Measurements from ENCODE around the gene PFKFB4.

Gene PFKFB4

GRCh38 chr3:48558493-48559134 is 2.0 kb upstream of the PFKFB4 start:
- Histone ChIP-seq H3K18ac (ENCODE audit: low read length) (no peak overlapping the region), H4K8ac (ENCODE audit: low read depth, low read length) (no peak overlapping the region), H2AK5ac (ENCODE audit: low read length) (peak overlapping the region; percentile 57), H3K4me3 (ENCODE audit: low read depth, low read length) (no peak overlapping the region), H2BK12ac (ENCODE audit: low read length) (no peak overlapping the region), H3K79me2 (ENCODE audit: control insufficient read depth, insufficient read depth, low read length, poor library complexity) (peaks cover 7% of the 10 kb centered on the region), H3K23ac (ENCODE audit: low read length) (no peak overlapping the region), H3K27me3 (ENCODE audit: insufficient read depth, low read length) (no peaks in the 10 kb centered on the region), H3K9ac (ENCODE audit: low read length) (no peak overlapping the region), H2BK120ac (ENCODE audit: insufficient read depth, low read length, poor library complexity) (no peak overlapping the region), H4K91ac (ENCODE audit: low read depth, low read length) (no peak overlapping the region), H3K36me3 (ENCODE audit: control insufficient read depth in 1 of 2, insufficient read depth in 2 of 2, low read length in 2 of 2) (peaks cover 5 to 9% of the 10 kb centered on the region in 2 experiments), H3K9me3 (ENCODE audit: insufficient read depth, low read depth, low read length) (no peaks in the 10 kb centered on the region), H3K4ac (ENCODE audit: low read depth, low read length) (no peak overlapping the region), H3K4me2 (ENCODE audit: low read length) (no peak overlapping the region), H4K12ac (ENCODE audit: low read depth, low read length) (no peak overlapping the region), H3K79me1 (ENCODE audit: low read length) (peaks cover 5% of the 10 kb centered on the region), H2BK5ac (ENCODE audit: low read depth, low read length, poor library complexity) (no peak overlapping the region), H3K14ac (ENCODE audit: low read length) (no peak overlapping the region), H3K27ac (ENCODE audit: low read depth, low read length) (no peak overlapping the region), H2AFZ (ENCODE audit: insufficient read depth, low read length, poor library complexity) (no peak overlapping the region), H3K4me1 (ENCODE audit: control insufficient read depth in 1 of 2, insufficient read depth in 2 of 2, low read length in 2 of 2) (peaks cover 15 to 19% of the 10 kb centered on the region in 2 experiments)
- peak; percentile 17 to 38 for DNase-seq
- no CpG with 5 or more reads among the region's 6 CpGs for WGBS (ENCODE audit: extremely low coverage, insufficient coverage, insufficient read length)

GRCh38 chr3:48555949-48556795 is 431 bp downstream of the PFKFB4 start:
- Histone ChIP-seq H3K4ac (ENCODE audit: low read depth, low read length) (peak overlapping the region; percentile 73), H3K79me1 (ENCODE audit: low read length) (peaks cover 9% of the 10 kb centered on the region), H2AK5ac (ENCODE audit: low read length) (peak overlapping the region; percentile 67), H3K4me2 (ENCODE audit: low read length) (peak overlapping the region; percentile 79), H4K91ac (ENCODE audit: low read depth, low read length) (peak overlapping the region; percentile 36), H3K4me1 (ENCODE audit: control insufficient read depth in 1 of 2, insufficient read depth in 2 of 2, low read length in 2 of 2) (peaks cover 27% of the 10 kb centered on the region in 2 experiments), H2AFZ (ENCODE audit: insufficient read depth, low read length, poor library complexity) (peak overlapping the region; percentile 32), H3K23ac (ENCODE audit: low read length) (no peak overlapping the region), H3K79me2 (ENCODE audit: control insufficient read depth, insufficient read depth, low read length, poor library complexity) (peaks cover 9% of the 10 kb centered on the region), H2BK120ac (ENCODE audit: insufficient read depth, low read length, poor library complexity) (peak overlapping the region; percentile 44), H3K27me3 (ENCODE audit: insufficient read depth, low read length) (no peaks in the 10 kb centered on the region), H3K27ac (ENCODE audit: low read depth, low read length) (no peak overlapping the region), H3K14ac (ENCODE audit: low read length) (peak overlapping the region; percentile 69), H3K36me3 (ENCODE audit: control insufficient read depth in 1 of 2, insufficient read depth in 2 of 2, low read length in 2 of 2) (peaks cover 0 to 3% of the 10 kb centered on the region in 2 experiments), H3K18ac (ENCODE audit: low read length) (peak overlapping the region; percentile 53), H4K12ac (ENCODE audit: low read depth, low read length) (peak overlapping the region; percentile 60), H3K9me3 (ENCODE audit: insufficient read depth, low read depth, low read length) (no peaks in the 10 kb centered on the region), H2BK5ac (ENCODE audit: low read depth, low read length, poor library complexity) (peak overlapping the region; percentile 45), H4K8ac (ENCODE audit: low read depth, low read length) (peak overlapping the region; percentile 62), H3K4me3 (ENCODE audit: low read depth, low read length) (peak overlapping the region; percentile 89), H3K9ac (ENCODE audit: low read length) (peak overlapping the region; percentile 71), H2BK12ac (ENCODE audit: low read length) (peak overlapping the region; percentile 54)
- no CpG with 5 or more reads among the region's 29 CpGs for WGBS (ENCODE audit: extremely low coverage, insufficient coverage, insufficient read length)
- peak in 1 of 2 donors; percentile 26 for DNase-seq

DNA sequence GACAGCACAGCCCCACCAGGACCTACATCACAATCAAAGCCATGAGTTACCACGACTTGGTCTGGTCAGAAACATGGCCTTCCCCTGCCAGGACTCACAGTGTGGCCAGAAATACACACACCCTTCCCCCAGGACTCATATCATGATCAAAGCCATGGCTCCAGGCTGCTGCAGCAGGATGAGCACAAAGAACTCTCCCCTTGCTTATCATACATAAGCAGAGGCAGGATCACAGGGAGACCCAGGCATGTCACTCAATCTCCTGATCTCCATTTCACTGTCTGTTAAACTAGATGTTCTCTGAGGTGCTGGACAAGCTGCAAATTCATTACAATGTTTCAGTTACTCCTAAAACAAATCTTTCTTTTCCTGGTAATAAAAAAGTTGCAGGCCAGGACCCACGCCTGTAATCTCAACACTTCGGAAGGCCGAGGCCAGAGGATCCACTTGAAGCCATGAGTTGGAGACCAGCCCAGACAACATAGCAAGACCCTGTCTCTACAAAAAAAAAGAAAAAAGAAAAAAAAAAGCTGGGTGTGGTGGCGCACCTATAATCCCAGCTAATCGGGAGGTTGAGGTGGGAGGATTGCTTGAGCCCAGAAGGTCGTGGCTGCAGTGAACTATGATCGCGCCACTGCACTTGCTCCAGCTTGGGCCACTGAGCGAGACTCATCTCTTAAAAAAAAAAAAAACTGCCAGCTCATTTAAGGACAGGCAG is 1.2 kb downstream of the PFKFB4 start:
- H2BK12ac ChIP-seq (ENCODE audit: low read length) = no peak overlapping the region
- no peaks in the 10 kb centered on the region for H3K9me3 ChIP-seq (ENCODE audit: insufficient read depth, low read depth, low read length)
- H3K79me2 ChIP-seq (ENCODE audit: control insufficient read depth, insufficient read depth, low read length, poor library complexity) = peaks cover 9% of the 10 kb centered on the region
- H3K4me3 ChIP-seq (ENCODE audit: low read depth, low read length) = no peak overlapping the region
- H4K91ac ChIP-seq (ENCODE audit: low read depth, low read length) = no peak overlapping the region
- peak in 1 of 2 donors; percentile 16 for DNase-seq
- H4K8ac ChIP-seq (ENCODE audit: low read depth, low read length) = no peak overlapping the region
- no peak overlapping the region for H4K12ac ChIP-seq (ENCODE audit: low read depth, low read length)
- H2AFZ ChIP-seq (ENCODE audit: insufficient read depth, low read length, poor library complexity) = no peak overlapping the region
- no peak overlapping the region for H3K9ac ChIP-seq (ENCODE audit: low read length)
- H3K27me3 ChIP-seq (ENCODE audit: insufficient read depth, low read length) = no peaks in the 10 kb centered on the region
- H3K4me2 ChIP-seq (ENCODE audit: low read length) = peak overlapping the region; percentile 79
- no peak overlapping the region for H3K23ac ChIP-seq (ENCODE audit: low read length)
- H2BK5ac ChIP-seq (ENCODE audit: low read depth, low read length, poor library complexity) = no peak overlapping the region
- H3K79me1 ChIP-seq (ENCODE audit: low read length) = peaks cover 9% of the 10 kb centered on the region
- no peak overlapping the region for H3K18ac ChIP-seq (ENCODE audit: low read length)
- peaks cover 21 to 22% of the 10 kb centered on the region in 2 experiments for H3K4me1 ChIP-seq (ENCODE audit: control insufficient read depth in 1 of 2, insufficient read depth in 2 of 2, low read length in 2 of 2)
- H2BK120ac ChIP-seq (ENCODE audit: insufficient read depth, low read length, poor library complexity) = no peak overlapping the region
- H2AK5ac ChIP-seq (ENCODE audit: low read length) = no peak overlapping the region
- peaks cover 0 to 4% of the 10 kb centered on the region in 2 experiments for H3K36me3 ChIP-seq (ENCODE audit: control insufficient read depth in 1 of 2, insufficient read depth in 2 of 2, low read length in 2 of 2)
- H3K4ac ChIP-seq (ENCODE audit: low read depth, low read length) = no peak overlapping the region
- H3K27ac ChIP-seq (ENCODE audit: low read depth, low read length) = no peak overlapping the region
- no CpG with 5 or more reads among the region's 10 CpGs for WGBS (ENCODE audit: extremely low coverage, insufficient coverage, insufficient read length)
- no peak overlapping the region for H3K14ac ChIP-seq (ENCODE audit: low read length)

Measured in trophoblast cell (in vitro differentiated cells and primary cell).